GM19395 (cell line): ENCODE data around the gene HAPSTR1.
"Not testable (repeated sequence)": the region's sequence is repeated elsewhere in the genome, so short reads cannot be mapped to it uniquely, and the experiment has no call there.

ENCODE experiments used
- ATAC-seq: cut with Tn5 transposase; IDR thresholded peaks from one replicate; pipeline ENCODE4 v1.9.1; 2021; ENCODE audit warnings: mild to moderate bottlenecking, moderate library complexity; ENCODE audit not compliant: unreplicated experiment

Gene HAPSTR1

GRCh38 chr16:9070254-9070653, 21.2 kb upstream of the HAPSTR1 start:
- no peak for ATAC-seq

- ATAC-seq = no peak
Measured at GRCh38 chr16:9071377-9071776, 20.1 kb upstream of the HAPSTR1 start.

- peak; percentile 66 for ATAC-seq
Measured at GRCh38 chr16:9072806-9073341, 18.6 kb upstream of the HAPSTR1 start.

- no peak for ATAC-seq
Measured at GRCh38 chr16:9075299-9076071, 16.0 kb upstream of the HAPSTR1 start.

- no peak for ATAC-seq
Measured at GRCh38 chr16:9077091-9077809, 14.2 kb upstream of the HAPSTR1 start.

GRCh38 chr16:9078467-9079429, 12.7 kb upstream of the HAPSTR1 start:
- peak; percentile 72 for ATAC-seq

GRCh38 chr16:9079430-9079812, 12.0 kb upstream of the HAPSTR1 start:
- no peak for ATAC-seq

GRCh38 chr16:9081158-9081557, 10.3 kb upstream of the HAPSTR1 start:
- ATAC-seq = no peak

GRCh38 chr16:9081843-9082242, 9.6 kb upstream of the HAPSTR1 start:
- no peak for ATAC-seq

- no peak for ATAC-seq
Measured at GRCh38 chr16:9082422-9082821, 9.0 kb upstream of the HAPSTR1 start.

- ATAC-seq = not testable (repeated sequence)
Measured at GRCh38 chr16:9087733-9088132, 3.7 kb upstream of the HAPSTR1 start.

GRCh38 chr16:9088848-9089247, 2.6 kb upstream of the HAPSTR1 start:
- no peak for ATAC-seq

- no peak for ATAC-seq
Measured at GRCh38 chr16:9089660-9090059, 1.8 kb upstream of the HAPSTR1 start.

- ATAC-seq = peak; percentile 9
Measured at GRCh38 chr16:9090101-9090959, 1.1 kb upstream of the HAPSTR1 start.

- peak; percentile 18 for ATAC-seq
Measured at GRCh38 chr16:9091867-9092281, 430 bp downstream of the HAPSTR1 start.

- no peak for ATAC-seq
Measured at GRCh38 chr16:9092282-9092977, 986 bp downstream of the HAPSTR1 start.

GRCh38 chr16:9092978-9093344, 1.5 kb downstream of the HAPSTR1 start:
- ATAC-seq = no peak

- no peak for ATAC-seq
Measured at GRCh38 chr16:9094011-9094846, 2.8 kb downstream of the HAPSTR1 start.

- no peak for ATAC-seq
Measured at GRCh38 chr16:9095171-9095570, 3.7 kb downstream of the HAPSTR1 start.
